Lung (tissue), 12 donors: Measurements from ENCODE around the gene JUP. TPM values are rescaled to one million over a fixed set of nuclear protein-coding genes. Genes with fewer than 3 reads are reported as not detected.

Source experiments
- ATAC-seq: fragments of 200-7000 bp; cut with Tn5 transposase; one replicate; pipeline ENCODE4 v1.9.1; 2020; ENCODE audit warnings: moderate number of reproducible peaks; ENCODE audit not compliant: insufficient read depth, low FRiP score
- DNase-seq, 3 donors: peaks; one replicate each; pipeline ENCODE4 v3.0.0-alpha.2; 2013 to 2017
- H3K27ac ChIP-seq, 2 donors: one replicate each; pipeline ENCODE4 v1.5.1; 2013; ENCODE audit warnings: mild to moderate bottlenecking in 2 of 2, moderate library complexity in 2 of 2, control low read depth in 1 of 2, inconsistent platforms in 1 of 2, low read depth in 1 of 2, low read length in 1 of 2
- H3K27me3 ChIP-seq, 3 donors: one replicate each; pipeline ENCODE4 v1.5.1; 2013; ENCODE audit warnings: low read length in 2 of 3; ENCODE audit not compliant: control insufficient read depth in 3 of 3, insufficient read depth in 3 of 3
- H3K36me3 ChIP-seq, 4 donors: one replicate each; pipeline ENCODE4 v1.5.1; 2013; ENCODE audit warnings: low read length in 4 of 4, mild to moderate bottlenecking in 1 of 4, moderate library complexity in 1 of 4; ENCODE audit not compliant: control insufficient read depth in 4 of 4, insufficient read depth in 4 of 4
- H3K4me1 ChIP-seq, 5 donors: one replicate each; pipeline ENCODE4 v1.5.1; 2013; ENCODE audit warnings: low read length in 5 of 5, mild to moderate bottlenecking in 2 of 5, moderate library complexity in 1 of 5; ENCODE audit not compliant: control insufficient read depth in 5 of 5, insufficient read depth in 5 of 5
- H3K4me3 ChIP-seq: one replicate; pipeline ENCODE4 v1.5.1; 2013; ENCODE audit warnings: mild to moderate bottlenecking, control low read depth, moderate library complexity
- H3K9ac ChIP-seq, 2 donors: one replicate each; pipeline ENCODE4 v1.5.1; 2013; ENCODE audit warnings: low read length in 2 of 2, control low read depth in 1 of 2; ENCODE audit not compliant: insufficient read depth in 1 of 2
- H3K9me3 ChIP-seq, 4 donors: one replicate each; pipeline ENCODE4 v1.5.1; 2013; ENCODE audit warnings: low read length in 3 of 4, mild to moderate bottlenecking in 1 of 4, moderate library complexity in 1 of 4; ENCODE audit not compliant: control insufficient read depth in 4 of 4, insufficient read depth in 3 of 4
- CTCF ChIP-seq: IDR thresholded peaks from 2 replicates; pipeline ENCODE4 v1.5.1; 2012; ENCODE audit warnings: mild to moderate bottlenecking; ENCODE audit errors: control extremely low read depth, extremely low read depth
- WGBS, 2 donors: extraction: QIAGEN DNeasy Blood & Tissue Kit; methylation state at CpG; one replicate each; pipeline ENCODE4 v1.1.7; 2013; 5-methylcytosine and 5-hydroxymethylcytosine counted together
- polyA plus RNA-seq, 2 donors: library from polyadenylated mRNA; stranded (reverse); fragments of 200-250 nt; gene quantifications; one replicate each; pipeline ENCODE4 v1.2.1, GENCODE V29; 2013
- total RNA-seq, 2 donors: library from RNA; depleted of rRNA in 1 of 2; stranded (reverse); fragments of >200 nt in 1 of 2; gene quantifications; one replicate each; pipeline ENCODE4 v1.2.1, GENCODE V29; 2014 to 2021
- donor health status: control.
- donor health status: control.
- donor health status: Bipolar disorder and iron deficiency.
- donor health status: healthy.
- donor health status: DM: yes; HTN: yes; CAD: no.

Gene JUP
- total and polyA plus RNA-seq, 4 donors, result 60.9 to 150 (median 101) TPM

DNA sequence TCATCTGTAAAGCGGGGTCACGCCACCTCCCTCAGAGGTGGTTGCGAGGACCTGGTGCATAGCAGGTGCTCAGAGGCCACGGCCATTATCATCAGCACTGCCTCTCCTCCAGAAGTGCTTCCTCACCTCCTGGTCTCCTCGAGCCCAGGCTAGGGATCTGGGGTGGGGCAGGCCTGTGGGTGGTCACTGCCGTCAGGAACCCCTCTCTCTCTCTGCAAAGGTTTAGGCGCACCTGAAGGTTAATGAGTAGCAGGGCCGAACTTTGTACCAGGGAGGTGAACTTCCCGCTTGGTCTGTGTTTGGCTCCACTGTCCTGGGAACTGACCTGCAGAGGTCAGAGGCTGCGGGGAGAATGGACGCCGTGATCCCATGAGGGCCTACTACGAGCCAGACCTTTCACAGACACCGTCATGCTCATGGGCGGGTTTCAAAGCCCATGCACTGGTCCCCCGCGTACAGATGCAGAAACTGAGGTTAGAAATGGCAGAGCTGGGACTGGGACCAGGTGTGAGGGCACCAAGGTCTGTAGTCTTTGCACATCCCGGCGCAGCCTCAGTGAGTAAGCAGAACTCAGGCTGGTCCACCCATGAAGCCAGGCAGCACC lies 13.8 kb downstream of the JUP start:
- Histone ChIP-seq H3K27ac (peak overlapping the region; percentile 46 to 77), H3K4me1 (peaks cover 10 to 47% (median 25%) of the 10 kb centered on the region in 5 donors), H3K36me3 (peaks cover 6 to 40% (median 13%) of the 10 kb centered on the region in 4 donors), H3K4me3 (no peak overlapping the region), H3K27me3 (no peaks in the 10 kb centered on the region), H3K9me3 (no peaks in the 10 kb centered on the region), H3K9ac (no peak overlapping the region)
- 88 to 93% methylated on average over 19 of the region's 19 CpGs for WGBS, 2 donors
- ATAC-seq (no peak), DNase-seq (no peak)
- TF ChIP-seq CTCF, result no peak

DNA sequence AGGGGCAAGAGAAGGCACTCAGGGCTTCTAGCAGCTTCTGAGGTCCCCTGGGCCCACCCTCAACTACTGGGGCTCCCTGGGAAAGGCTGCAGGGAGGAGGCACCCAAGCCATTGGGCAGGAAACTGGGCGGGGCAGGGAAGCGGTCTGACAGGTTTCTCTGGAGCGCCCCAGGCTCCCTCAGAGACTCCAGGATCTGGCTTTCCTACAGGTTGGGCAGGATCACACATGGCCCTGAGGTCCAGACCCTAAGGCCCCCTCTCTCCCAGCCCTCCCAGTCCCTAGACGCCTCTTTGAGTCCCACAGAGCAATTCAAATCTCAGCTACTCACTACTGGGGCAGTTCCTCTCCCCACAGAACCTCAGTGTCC lies 14.3 kb downstream of the JUP start:
- Histone ChIP-seq H3K4me3 (no peak overlapping the region), H3K36me3 (peaks cover 7 to 45% (median 17%) of the 10 kb centered on the region in 4 donors), H3K27ac (peak overlapping the region; percentile 33 to 46), H3K4me1 (peaks cover 10 to 42% (median 20%) of the 10 kb centered on the region in 5 donors), H3K27me3 (no peaks in the 10 kb centered on the region), H3K9ac (no peak overlapping the region), H3K9me3 (no peaks in the 10 kb centered on the region)
- no peak for TF ChIP-seq CTCF
- DNase-seq, result peak; percentile 54 to 77 (median 76)
- WGBS, 2 donors, result 54 to 87% methylated on average over 4 of the region's 4 CpGs
- peak; percentile 56 for ATAC-seq

- Histone ChIP-seq H3K4me1 (peaks cover 10 to 40% (median 15%) of the 10 kb centered on the region in 5 donors), H3K36me3 (peaks cover 7 to 46% (median 19%) of the 10 kb centered on the region in 4 donors), H3K9ac (no peak overlapping the region), H3K4me3 (no peak overlapping the region), H3K27me3 (no peaks in the 10 kb centered on the region), H3K9me3 (no peaks in the 10 kb centered on the region), H3K27ac (peak overlapping the region; percentile 33 to 46)
- ATAC-seq (no peak), DNase-seq (no peak)
- 79 to 80% methylated on average over 17 of the region's 17 CpGs for WGBS, 2 donors
- TF ChIP-seq CTCF, result no peak
These were observed 14.9 kb downstream of the JUP start for GRCh38 chr17:41771389-41772206.
